ENCODE measurements around the gene PDPN.

The PDPN gene

DNA sequence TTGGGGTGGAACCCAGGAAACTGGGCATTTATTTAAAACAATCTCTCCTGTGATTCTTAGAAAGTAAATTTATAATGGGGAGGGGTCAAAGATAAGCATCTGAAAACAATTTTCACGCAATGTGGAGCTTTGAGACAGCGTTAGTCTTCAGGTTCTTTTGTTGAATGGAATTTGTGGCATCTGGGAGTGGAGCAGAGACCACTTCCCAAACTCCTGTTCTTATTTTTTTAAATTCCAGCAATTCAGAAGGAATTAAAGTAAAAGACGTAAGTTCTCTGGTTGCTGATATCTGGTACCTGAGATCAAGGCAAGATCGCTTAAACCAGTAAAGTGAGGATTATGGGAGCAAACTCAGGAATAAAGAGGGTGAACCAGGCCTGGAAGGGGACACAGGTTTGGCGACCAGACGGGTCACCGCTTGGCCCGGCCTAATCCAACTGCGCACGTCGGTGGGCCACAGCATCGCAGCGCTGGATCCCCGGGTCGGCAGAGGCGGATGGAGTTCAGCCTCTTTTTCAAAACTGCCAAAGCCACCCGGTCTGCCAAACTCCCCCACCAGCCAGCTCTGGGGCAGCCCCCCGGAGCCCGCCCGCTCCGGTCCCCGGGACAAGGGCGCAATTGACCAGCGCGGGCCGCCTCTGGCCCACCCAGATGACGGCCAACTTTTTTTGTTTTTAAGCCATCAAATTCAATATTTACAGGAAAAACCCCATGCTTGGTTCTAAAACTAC is 754 bp upstream of the PDPN start:
- no peaks in the 10 kb centered on the region for H3K9me3 ChIP-seq (ENCODE audit: control insufficient read depth, low read length)
- no peak overlapping the region for H2AFZ ChIP-seq
- no peaks in the 10 kb centered on the region for H3K36me3 ChIP-seq (ENCODE audit: control insufficient read depth, insufficient read depth, low read length)
- no peaks in the 10 kb centered on the region for H3K79me2 ChIP-seq
- H3K27ac ChIP-seq, result no peak overlapping the region
- H3K4me1 ChIP-seq, result no peaks in the 10 kb centered on the region
- no peaks in the 10 kb centered on the region for H3K27me3 ChIP-seq (ENCODE audit: control insufficient read depth, insufficient read depth, low read length)
- no peak overlapping the region for H3K4me2 ChIP-seq (ENCODE audit: low read length)
- TF ChIP-seq, protein P1, sequence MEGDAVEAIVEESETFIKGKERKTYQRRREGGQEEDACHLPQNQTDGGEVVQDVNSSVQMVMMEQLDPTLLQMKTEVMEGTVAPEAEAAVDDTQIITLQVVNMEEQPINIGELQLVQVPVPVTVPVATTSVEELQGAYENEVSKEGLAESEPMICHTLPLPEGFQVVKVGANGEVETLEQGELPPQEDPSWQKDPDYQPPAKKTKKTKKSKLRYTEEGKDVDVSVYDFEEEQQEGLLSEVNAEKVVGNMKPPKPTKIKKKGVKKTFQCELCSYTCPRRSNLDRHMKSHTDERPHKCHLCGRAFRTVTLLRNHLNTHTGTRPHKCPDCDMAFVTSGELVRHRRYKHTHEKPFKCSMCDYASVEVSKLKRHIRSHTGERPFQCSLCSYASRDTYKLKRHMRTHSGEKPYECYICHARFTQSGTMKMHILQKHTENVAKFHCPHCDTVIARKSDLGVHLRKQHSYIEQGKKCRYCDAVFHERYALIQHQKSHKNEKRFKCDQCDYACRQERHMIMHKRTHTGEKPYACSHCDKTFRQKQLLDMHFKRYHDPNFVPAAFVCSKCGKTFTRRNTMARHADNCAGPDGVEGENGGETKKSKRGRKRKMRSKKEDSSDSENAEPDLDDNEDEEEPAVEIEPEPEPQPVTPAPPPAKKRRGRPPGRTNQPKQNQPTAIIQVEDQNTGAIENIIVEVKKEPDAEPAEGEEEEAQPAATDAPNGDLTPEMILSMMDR (IDR thresholded peaks at IDR 0.05), result no peak
- H3K9ac ChIP-seq, result no peak overlapping the region
- no peak overlapping the region for H3K4me3 ChIP-seq (ENCODE audit: low read depth, low read length)

DNA sequence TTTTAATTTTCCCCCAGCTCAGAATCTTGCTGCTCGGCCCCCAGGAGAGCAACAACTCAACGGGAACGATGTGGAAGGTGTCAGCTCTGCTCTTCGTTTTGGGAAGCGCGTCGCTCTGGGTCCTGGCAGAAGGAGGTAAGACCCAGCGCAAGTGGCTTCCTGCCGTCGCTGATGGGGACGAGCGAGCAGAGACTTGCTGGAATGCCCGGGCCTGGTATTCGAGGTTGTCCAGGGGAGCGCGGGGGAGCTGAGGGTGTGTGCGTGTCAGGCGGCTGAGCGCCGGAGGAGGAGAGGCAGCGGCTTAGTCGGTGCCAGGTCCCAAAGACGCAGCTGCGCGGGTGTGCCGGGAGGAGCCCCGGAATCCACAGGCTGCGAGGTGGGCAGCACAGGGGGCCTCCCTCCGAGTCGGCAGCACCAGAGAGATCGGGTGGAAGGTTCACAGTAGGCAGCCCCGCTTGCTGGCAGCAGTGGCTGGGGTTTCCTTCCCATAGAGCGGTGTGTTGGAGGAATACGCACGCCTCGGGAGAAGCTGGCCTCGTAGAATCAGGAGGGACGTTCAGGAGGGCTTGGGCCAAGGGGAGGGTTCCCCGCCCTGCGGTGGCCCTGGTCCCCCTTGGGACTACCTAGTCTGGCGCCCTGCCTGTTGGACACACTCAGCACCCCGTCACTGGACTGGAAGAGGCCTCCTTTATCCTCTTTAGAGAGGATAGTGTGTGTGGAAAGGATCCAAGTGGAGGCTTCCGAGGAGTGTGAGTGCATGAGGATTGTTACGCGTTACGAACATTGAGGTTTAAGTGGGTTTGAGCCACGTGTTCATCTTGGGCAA is 547 bp downstream of the PDPN start:
- peak overlapping the region; percentile 34 for H3K4me3 ChIP-seq (ENCODE audit: low read depth, low read length)
- no peaks in the 10 kb centered on the region for H3K79me2 ChIP-seq
- H3K4me2 ChIP-seq (ENCODE audit: low read length), result peak overlapping the region; percentile 86
- H3K9ac ChIP-seq, result no peak overlapping the region
- H3K9me3 ChIP-seq (ENCODE audit: control insufficient read depth, low read length), result no peaks in the 10 kb centered on the region
- no peak overlapping the region for H2AFZ ChIP-seq
- H3K4me1 ChIP-seq, result no peaks in the 10 kb centered on the region
- H3K27ac ChIP-seq, result no peak overlapping the region
- no peaks in the 10 kb centered on the region for H3K36me3 ChIP-seq (ENCODE audit: control insufficient read depth, insufficient read depth, low read length)
- TF ChIP-seq, protein P1 (IDR thresholded peaks at IDR 0.05), result no peak
- no peaks in the 10 kb centered on the region for H3K27me3 ChIP-seq (ENCODE audit: control insufficient read depth, insufficient read depth, low read length)

DNA sequence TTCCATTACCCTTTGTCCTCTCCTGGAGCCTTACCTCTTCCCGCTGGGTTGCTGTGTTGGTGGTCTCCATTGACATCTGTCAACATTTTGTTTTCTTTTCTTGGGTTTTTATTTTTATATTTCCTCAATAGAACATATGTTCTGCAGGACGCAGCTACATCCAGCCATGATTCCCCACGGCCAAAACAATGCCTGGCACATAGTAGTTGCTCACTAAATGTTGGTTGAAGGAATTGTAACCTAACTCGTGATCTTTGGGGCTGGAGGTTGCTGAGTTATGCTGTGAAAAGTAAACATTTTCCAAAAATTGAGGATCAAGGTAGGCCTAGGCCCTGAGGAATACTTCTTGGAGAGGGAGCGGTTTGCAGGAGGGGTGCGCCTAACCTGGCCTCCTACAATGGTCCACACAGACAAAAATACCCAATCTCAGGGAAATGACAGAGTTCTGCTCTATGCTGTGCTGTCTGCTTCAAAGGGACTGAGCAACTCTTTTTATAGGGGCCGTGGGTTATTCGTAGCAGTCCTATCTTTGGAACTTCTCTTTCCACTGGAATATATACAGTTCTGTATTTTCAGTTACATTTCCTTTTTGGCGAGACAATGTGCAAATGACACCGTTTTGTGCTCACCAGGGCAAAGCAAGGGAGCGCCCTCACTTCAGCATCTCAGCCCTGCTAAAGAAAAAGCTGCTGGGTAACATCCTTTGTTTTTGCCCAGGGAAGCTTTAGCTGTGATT is 1.4 kb downstream of the PDPN start:
- Histone ChIP-seq H3K27ac (no peak overlapping the region), H3K4me1 (no peaks in the 10 kb centered on the region), H3K4me2 (ENCODE audit: low read length) (no peak overlapping the region), H3K27me3 (ENCODE audit: control insufficient read depth, insufficient read depth, low read length) (no peaks in the 10 kb centered on the region), H3K9ac (no peak overlapping the region), H2AFZ (no peak overlapping the region), H3K4me3 (ENCODE audit: low read depth, low read length) (no peak overlapping the region), H3K36me3 (ENCODE audit: control insufficient read depth, insufficient read depth, low read length) (no peaks in the 10 kb centered on the region), H3K79me2 (no peaks in the 10 kb centered on the region), H3K9me3 (ENCODE audit: control insufficient read depth, low read length) (no peaks in the 10 kb centered on the region)
- TF ChIP-seq, protein P1 (IDR thresholded peaks at IDR 0.05), result no peak

DNA sequence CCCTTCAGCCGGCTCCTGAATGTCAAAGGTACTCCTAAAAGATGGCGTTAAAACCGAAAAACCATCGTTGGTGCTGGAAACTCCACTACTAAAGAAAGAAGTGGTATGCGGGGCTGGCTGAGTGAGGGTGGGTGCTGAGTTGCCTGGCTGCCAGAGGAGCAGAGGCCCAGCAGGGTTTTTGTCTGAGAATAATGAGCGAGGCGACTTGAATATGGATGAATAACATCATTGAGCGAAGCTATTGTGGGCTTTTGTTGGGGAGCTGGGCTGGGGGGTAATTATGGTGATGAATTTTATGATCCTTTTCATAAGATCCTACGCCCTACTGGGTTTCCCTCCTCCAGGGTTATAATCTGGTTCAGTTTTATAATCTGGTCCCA is 2.0 kb downstream of the PDPN start:
- no peak overlapping the region for H3K27ac ChIP-seq
- H3K36me3 ChIP-seq (ENCODE audit: control insufficient read depth, insufficient read depth, low read length), result no peaks in the 10 kb centered on the region
- no peaks in the 10 kb centered on the region for H3K4me1 ChIP-seq
- no peak overlapping the region for H3K4me3 ChIP-seq (ENCODE audit: low read depth, low read length)
- TF ChIP-seq, protein P1 (IDR thresholded peaks at IDR 0.05), result no peak
- no peak overlapping the region for H2AFZ ChIP-seq
- no peaks in the 10 kb centered on the region for H3K79me2 ChIP-seq
- H3K9ac ChIP-seq, result no peak overlapping the region
- H3K27me3 ChIP-seq (ENCODE audit: control insufficient read depth, insufficient read depth, low read length), result no peaks in the 10 kb centered on the region
- H3K9me3 ChIP-seq (ENCODE audit: control insufficient read depth, low read length), result no peaks in the 10 kb centered on the region
- H3K4me2 ChIP-seq (ENCODE audit: low read length), result no peak overlapping the region

Data from parathyroid adenoma (tissue), 2 donors.